Nephron progenitor cell (in vitro differentiated cells): ENCODE results near the gene MAN2B2.

Source experiments
- DNase-seq: peaks from one replicate; pipeline ENCODE4 v3.0.0; 2021
- H3K27ac Mint-ChIP-seq: 2 replicates; pipeline ENCODE4 v1.8.0; 2021; ENCODE audit warnings: mild to moderate bottlenecking, moderate library complexity, mixed read lengths
- H3K27me3 Mint-ChIP-seq: 2 replicates; pipeline ENCODE4 v1.8.0; 2021; ENCODE audit warnings: mild to moderate bottlenecking, low read depth, mixed read lengths; ENCODE audit not compliant: poor library complexity
- H3K36me3 Mint-ChIP-seq: 2 replicates; pipeline ENCODE4 v1.8.0; 2021; ENCODE audit warnings: low read depth, mixed read lengths
- H3K4me1 Mint-ChIP-seq: 2 replicates; pipeline ENCODE4 v1.8.0; 2021; ENCODE audit warnings: mixed read lengths
- H3K4me3 Mint-ChIP-seq: 2 replicates; pipeline ENCODE4 v1.8.0; 2021; ENCODE audit warnings: mild to moderate bottlenecking, moderate library complexity, mixed read lengths
- H3K9me3 Mint-ChIP-seq: 2 replicates; pipeline ENCODE4 v1.8.0; 2021; ENCODE audit warnings: mild to moderate bottlenecking, moderate library complexity, mixed read lengths
- TF ChIP-seq, protein P1 (sequence below): fragments of 200-600 bp; sonication (generic); IDR thresholded peaks from 2 replicates; pipeline ENCODE4 v1.5.0; 2021; ENCODE audit warnings: antibody characterized with exemption

Gene MAN2B2

DNA sequence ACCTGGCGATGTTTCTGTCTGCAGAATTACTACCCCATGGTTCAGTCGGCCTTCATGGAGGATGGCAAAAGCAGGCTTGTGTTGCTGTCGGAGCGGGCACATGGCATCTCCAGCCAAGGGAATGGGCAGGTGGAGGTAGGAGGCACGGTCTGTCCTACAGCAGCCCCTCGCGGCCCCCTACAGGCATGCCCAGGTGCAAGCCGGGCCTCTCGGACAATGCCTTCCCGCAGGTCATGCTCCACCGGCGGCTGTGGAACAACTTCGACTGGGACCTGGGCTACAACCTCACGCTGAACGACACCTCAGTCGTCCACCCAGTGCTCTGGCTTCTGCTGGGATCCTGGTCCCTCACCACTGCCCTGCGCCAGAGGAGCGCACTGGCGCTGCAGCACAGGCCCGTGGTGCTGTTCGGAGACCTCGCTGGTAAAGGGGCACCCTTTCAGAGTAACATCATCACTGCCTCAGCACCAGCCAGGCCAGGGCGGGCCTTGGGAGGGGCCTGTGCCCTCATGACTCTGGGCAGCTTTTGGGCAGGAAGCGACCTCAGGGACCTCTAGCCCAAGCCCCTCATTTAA is 36.0 kb downstream of the MAN2B2 start:
- Mint-ChIP-seq H3K4me3 (no peak overlapping the region), H3K27me3 (no peaks in the 10 kb centered on the region), H3K9me3 (peaks cover under 1% of the 10 kb centered on the region), H3K27ac (no peak overlapping the region), H3K4me1 (no peaks in the 10 kb centered on the region), H3K36me3 (peaks cover 35% of the 10 kb centered on the region)
- DNase-seq = no peak
- TF ChIP-seq, protein P1, sequence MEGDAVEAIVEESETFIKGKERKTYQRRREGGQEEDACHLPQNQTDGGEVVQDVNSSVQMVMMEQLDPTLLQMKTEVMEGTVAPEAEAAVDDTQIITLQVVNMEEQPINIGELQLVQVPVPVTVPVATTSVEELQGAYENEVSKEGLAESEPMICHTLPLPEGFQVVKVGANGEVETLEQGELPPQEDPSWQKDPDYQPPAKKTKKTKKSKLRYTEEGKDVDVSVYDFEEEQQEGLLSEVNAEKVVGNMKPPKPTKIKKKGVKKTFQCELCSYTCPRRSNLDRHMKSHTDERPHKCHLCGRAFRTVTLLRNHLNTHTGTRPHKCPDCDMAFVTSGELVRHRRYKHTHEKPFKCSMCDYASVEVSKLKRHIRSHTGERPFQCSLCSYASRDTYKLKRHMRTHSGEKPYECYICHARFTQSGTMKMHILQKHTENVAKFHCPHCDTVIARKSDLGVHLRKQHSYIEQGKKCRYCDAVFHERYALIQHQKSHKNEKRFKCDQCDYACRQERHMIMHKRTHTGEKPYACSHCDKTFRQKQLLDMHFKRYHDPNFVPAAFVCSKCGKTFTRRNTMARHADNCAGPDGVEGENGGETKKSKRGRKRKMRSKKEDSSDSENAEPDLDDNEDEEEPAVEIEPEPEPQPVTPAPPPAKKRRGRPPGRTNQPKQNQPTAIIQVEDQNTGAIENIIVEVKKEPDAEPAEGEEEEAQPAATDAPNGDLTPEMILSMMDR = no peak

DNA sequence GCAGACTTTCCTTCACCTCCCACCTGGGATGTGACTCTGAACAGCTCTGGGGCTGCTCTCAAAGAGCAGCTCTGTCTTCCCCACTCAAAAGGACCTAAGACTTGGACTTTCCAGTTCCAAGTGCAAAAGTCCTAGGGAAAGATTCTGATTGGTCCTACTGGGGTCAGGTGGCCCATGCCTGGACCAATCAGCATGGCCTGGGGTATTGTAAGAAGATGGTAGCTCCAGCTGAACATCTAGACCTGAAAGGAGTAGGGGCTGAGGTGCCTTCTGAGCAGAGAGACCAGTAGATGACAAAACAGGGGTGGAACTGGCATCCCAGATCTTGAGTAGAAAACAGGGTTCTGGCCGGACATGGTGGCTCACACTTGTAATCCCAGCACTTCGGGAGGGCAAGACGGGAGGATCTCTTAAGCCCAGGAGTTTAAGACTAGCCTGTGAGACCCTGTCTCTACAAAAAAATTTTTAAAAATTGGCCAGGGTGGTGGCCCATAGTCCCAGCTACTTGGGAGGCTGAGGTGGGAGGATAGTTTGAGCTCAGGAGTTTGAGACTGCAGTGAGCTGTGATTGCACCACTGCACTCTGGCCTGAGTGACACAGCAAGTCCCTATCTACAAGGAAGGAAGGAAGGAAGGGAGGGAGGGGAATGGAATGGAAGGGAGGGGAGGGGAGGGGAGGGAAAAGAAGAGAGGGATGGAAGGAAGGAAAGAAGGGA is 38.1 kb downstream of the MAN2B2 start:
- Mint-ChIP-seq H3K4me1 (no peaks in the 10 kb centered on the region), H3K36me3 (peaks cover 30% of the 10 kb centered on the region)

DNA sequence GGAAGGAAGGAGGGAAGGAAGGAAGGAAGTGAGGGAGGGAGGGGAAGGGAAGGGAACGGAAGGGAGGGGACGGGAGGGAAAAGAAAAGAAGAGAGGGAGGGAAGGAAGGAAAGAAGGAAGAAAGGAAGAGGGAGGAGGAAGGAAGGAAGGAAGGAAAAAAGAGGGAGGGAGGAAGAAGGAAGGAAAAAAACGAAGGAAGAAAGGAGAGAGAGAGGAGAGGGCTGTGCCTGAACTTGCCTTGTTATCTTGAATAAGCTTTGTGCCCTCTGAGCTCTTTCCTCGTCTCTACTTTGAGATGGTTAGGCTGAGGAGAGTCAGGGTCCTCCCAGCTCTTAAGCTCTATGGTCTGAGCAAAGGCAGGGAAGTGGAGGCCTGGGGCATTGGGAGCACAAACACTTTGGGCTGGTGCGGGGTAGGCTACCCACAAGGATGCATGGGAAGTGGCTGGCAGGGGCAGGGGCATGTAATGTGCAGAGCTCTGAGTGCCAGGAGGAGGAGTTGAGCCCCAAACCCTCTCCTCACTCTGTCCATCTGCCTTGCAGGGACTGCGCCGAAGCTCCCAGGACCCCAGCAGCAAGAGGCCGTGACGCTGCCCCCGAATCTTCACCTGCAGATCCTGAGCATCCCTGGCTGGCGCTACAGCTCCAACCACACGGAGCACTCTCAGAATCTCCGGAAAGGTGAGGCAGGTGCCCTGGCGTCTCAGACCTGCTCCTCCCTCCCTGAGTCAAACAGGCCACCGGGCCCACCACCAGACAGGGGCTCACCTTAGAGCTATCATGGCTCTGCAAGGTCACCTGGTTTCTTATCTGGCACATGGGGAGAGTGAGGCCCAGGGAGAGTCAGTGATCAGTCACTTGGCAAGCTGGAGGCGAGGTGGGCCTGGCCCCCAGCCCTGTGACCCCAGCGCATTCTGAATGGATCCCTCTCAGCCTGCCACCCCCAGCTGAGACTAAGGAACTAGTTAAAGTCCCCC is 39.0 kb downstream of the MAN2B2 start:
- DNase-seq = no peak
- TF ChIP-seq, protein P1 = no peak
- H3K27ac Mint-ChIP-seq = no peak overlapping the region
- H3K9me3 Mint-ChIP-seq = no peaks in the 10 kb centered on the region
- no peaks in the 10 kb centered on the region for H3K4me1 Mint-ChIP-seq
- no peaks in the 10 kb centered on the region for H3K27me3 Mint-ChIP-seq
- no peak overlapping the region for H3K4me3 Mint-ChIP-seq
- peaks cover 29% of the 10 kb centered on the region for H3K36me3 Mint-ChIP-seq

More for the DNA sequence above, 38.1 kb downstream of the MAN2B2 start:
- DNase-seq = no peak
- Mint-ChIP-seq H3K27ac (no peak overlapping the region), H3K27me3 (no peaks in the 10 kb centered on the region), H3K9me3 (no peaks in the 10 kb centered on the region), H3K4me3 (no peak overlapping the region)
- TF ChIP-seq, protein P1 = no peak

DNA sequence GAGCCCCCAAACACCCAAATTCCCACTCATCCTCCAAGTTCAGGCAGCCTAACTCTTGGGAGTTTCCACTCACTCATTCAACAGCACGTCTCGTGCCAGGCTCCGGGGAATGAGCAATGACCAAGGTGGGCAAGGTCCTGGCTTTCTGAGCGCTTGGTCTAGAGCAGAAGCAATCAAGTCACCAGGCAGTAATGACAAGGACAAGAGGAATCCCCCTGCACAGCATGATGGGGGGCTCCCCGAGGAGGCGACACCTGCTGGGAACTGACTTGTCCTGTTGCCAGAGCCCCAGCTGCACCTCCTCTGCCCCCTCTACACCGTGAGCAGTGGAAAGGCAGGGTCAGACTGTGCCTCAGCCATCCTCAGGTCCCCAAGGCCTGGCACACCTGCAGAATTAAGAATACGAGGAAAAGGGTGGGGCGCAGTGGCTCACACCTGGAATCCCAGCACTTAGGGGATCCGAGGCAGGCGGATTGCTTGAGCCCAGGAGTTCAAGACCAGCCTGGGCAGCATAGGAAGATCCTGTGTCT is 39.8 kb downstream of the MAN2B2 start:
- H3K27ac Mint-ChIP-seq = no peak overlapping the region
- no peak overlapping the region for H3K4me3 Mint-ChIP-seq
- no peaks in the 10 kb centered on the region for H3K27me3 Mint-ChIP-seq

More for the DNA sequence above, 39.8 kb downstream of the MAN2B2 start:
- H3K36me3 Mint-ChIP-seq = peaks cover 29% of the 10 kb centered on the region
- DNase-seq = no peak
- H3K9me3 Mint-ChIP-seq = no peaks in the 10 kb centered on the region
- H3K4me1 Mint-ChIP-seq = no peaks in the 10 kb centered on the region
- TF ChIP-seq, protein P1 = no peak
